ENCODE data around the gene LYPD6B. TPM values are rescaled to one million over a fixed set of nuclear protein-coding genes. Genes with fewer than 3 reads are reported as not detected.

The LYPD6B gene
- total RNA-seq, 1 experiment from 2014 or later: 0.37 TPM

DNA sequence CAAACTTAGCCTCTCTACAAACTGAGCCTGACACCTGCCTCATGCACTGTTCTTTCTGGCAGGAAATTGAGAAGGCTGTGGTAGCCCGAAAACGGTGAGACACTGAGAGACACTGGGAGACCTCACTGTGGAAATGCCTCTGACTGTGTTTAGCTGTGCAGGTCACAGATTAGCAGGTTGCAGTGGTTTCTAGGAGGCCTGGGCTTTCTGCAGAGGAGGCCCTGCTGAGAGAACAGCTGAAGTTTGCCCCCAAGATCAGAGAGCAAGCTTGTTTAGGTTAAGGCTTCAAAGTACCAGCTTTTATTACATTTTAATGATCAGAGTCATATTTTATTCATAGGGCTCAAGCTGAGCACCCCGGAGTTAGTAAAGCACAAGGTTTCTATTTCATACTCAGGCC lies 223.2 kb downstream of the LYPD6B start:
- Mint-ChIP-seq H3K36me3 (ENCODE audit: insufficient read depth, unreplicated experiment) (no peaks in the 10 kb centered on the region), H3K27me3 (ENCODE audit: insufficient read depth, unreplicated experiment) (no peaks in the 10 kb centered on the region), H3K27ac (ENCODE audit: low read depth, unreplicated experiment) (no peak overlapping the region), H3K9me3 (ENCODE audit: unreplicated experiment) (no peaks in the 10 kb centered on the region), H3K4me3 (ENCODE audit: unreplicated experiment) (no peak overlapping the region), H3K4me1 (ENCODE audit: insufficient read depth, unreplicated experiment) (no peaks in the 10 kb centered on the region)
- DNase-seq (ENCODE audit: unreplicated experiment): no peak
- no TSS peak for BruUV-seq (replicated peaks)
- POLR2A ChIA-PET: interaction anchor here (0.6 to 1.1 kb wide), 3 partner anchors 8 to 25 kb away, joined by 3 to 6 read pairs (median 3); no protein-coding TSS in a partner anchor
- CTCF ChIA-PET: interaction anchor here (0.5 to 1.0 kb wide), 3 partner anchors 14 to 1063 kb away, joined by 3 read pairs; no protein-coding TSS in a partner anchor
- intact Hi-C loops (cut with micrococcal nuclease): no loop called here
- TF ChIP-seq, protein P1, sequence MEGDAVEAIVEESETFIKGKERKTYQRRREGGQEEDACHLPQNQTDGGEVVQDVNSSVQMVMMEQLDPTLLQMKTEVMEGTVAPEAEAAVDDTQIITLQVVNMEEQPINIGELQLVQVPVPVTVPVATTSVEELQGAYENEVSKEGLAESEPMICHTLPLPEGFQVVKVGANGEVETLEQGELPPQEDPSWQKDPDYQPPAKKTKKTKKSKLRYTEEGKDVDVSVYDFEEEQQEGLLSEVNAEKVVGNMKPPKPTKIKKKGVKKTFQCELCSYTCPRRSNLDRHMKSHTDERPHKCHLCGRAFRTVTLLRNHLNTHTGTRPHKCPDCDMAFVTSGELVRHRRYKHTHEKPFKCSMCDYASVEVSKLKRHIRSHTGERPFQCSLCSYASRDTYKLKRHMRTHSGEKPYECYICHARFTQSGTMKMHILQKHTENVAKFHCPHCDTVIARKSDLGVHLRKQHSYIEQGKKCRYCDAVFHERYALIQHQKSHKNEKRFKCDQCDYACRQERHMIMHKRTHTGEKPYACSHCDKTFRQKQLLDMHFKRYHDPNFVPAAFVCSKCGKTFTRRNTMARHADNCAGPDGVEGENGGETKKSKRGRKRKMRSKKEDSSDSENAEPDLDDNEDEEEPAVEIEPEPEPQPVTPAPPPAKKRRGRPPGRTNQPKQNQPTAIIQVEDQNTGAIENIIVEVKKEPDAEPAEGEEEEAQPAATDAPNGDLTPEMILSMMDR (IDR thresholded peaks at IDR 0.05; ENCODE audit: unreplicated experiment): no peak

Other genes with a start within 250 kb of the LYPD6B start
- gene KIF5C, start 163.5 kb upstream of the LYPD6B start, total RNA-seq (2022): 0.10 and 0.21 TPM in 2 replicates

Measured in MCF 10A (cell line).